Diencephalon (tissue), 1 donor: ENCODE data around the gene PGAM2. TPM values are rescaled to one million over a fixed set of nuclear protein-coding genes. Genes with fewer than 3 reads are reported as not detected.

ENCODE experiments used
- total RNA-seq: library from RNA; depleted of rRNA; stranded (reverse); fragments of >200 nt; gene quantifications from one replicate; pipeline ENCODE4 v1.2.3, GENCODE V29; 2014

PGAM2 gene
- 16.4 TPM for total RNA-seq

GRCh38 chr7:44065431-44066110 is at the start of gene PGAM2:
Gene PGAM2 (minus strand): TSS chr7:44065567. CDS start chr7:44065529, 38 bp downstream.

GRCh38 chr7:44103923-44104859 is 38.8 kb upstream of the PGAM2 start, which contains the start of gene AEBP1:
Gene AEBP1 (plus strand): TSS chr7:44104345. CDS start chr7:44104666, 321 bp downstream.

GRCh38 chr7:44044315-44045225 is 20.8 kb downstream of the PGAM2 start, which contains the start of gene DBNL:
Gene DBNL (plus strand): TSS chr7:44044702. CDS start chr7:44044738, 36 bp downstream.

Other genes starting within 250 kb of the PGAM2 start
- gene MRPS24, start 196.1 kb downstream of the PGAM2 start, total RNA-seq, result 34.1 TPM
- gene URGCP, start 159.0 kb downstream of the PGAM2 start, total RNA-seq, result 34.8 TPM
- gene UBE2D4, start 139.1 kb downstream of the PGAM2 start, total RNA-seq, result 14.3 TPM
- gene SPDYE1, start 67.7 kb downstream of the PGAM2 start, total RNA-seq, result not detected
- 56.1 TPM for gene DBNL, start 20.9 kb downstream of the PGAM2 start, total RNA-seq
- 8.8 TPM for gene POLM, start 17.0 kb upstream of the PGAM2 start, total RNA-seq
- gene AEBP1, start 38.8 kb upstream of the PGAM2 start, total RNA-seq, result 9.7 TPM
- 52.6 TPM for gene POLD2, start 58.0 kb upstream of the PGAM2 start, total RNA-seq
- gene MYL7, start 75.8 kb upstream of the PGAM2 start, total RNA-seq, result not detected
- 13.8 TPM for gene GCK, start 123.9 kb upstream of the PGAM2 start, total RNA-seq
- gene YKT6, start 135.4 kb upstream of the PGAM2 start, total RNA-seq, result 74.3 TPM